Ovary (tissue), 9 donors: Measurements from ENCODE around the gene HCN1. TPM values are rescaled to one million over a fixed set of nuclear protein-coding genes. Genes with fewer than 3 reads are reported as not detected.

Experiments used
- DNase-seq, 5 donors: peaks; one replicate each; pipeline ENCODE4 v3.0.0-alpha.2; 2019 to 2020
- H3K27ac ChIP-seq, 2 donors: fragments of 200-600 bp; one replicate each; pipeline versions ENCODE4 v1.5.1 to v1.8.0; 2019 to 2022
- H3K27me3 ChIP-seq: fragments of 200-600 bp; one replicate; pipeline ENCODE4 v1.8.0; 2022
- H3K36me3 ChIP-seq: fragments of 200-600 bp; sonication (generic); one replicate; pipeline ENCODE4 v1.5.1; 2019
- H3K4me1 ChIP-seq: one replicate; pipeline ENCODE4 v1.8.1; 2013; ENCODE audit warnings: mild to moderate bottlenecking, moderate library complexity; ENCODE audit not compliant: insufficient read depth
- H3K4me3 ChIP-seq: fragments of 200-600 bp; sonication (generic); one replicate; pipeline ENCODE4 v1.5.1; 2017
- H3K9me3 ChIP-seq, 2 donors: fragments of 200-600 bp in 1 of 2; sonication (generic) in 1 of 2; one replicate each; pipeline versions ENCODE4 v1.5.1 to v1.8.1; 2013 to 2019; ENCODE audit warnings: mild to moderate bottlenecking in 1 of 2, moderate library complexity in 1 of 2
- EP300 ChIP-seq: sonication (generic); formaldehyde crosslinking; IDR thresholded peaks from one replicate; pipeline ENCODE4 v1.6.1; 2017; ENCODE audit warnings: antibody characterized with exemption
- POLR2A ChIP-seq: fragments of 450-650 bp; IDR thresholded peaks from one replicate; pipeline ENCODE4 v1.6.1; 2017; ENCODE audit warnings: antibody characterized with exemption, mild to moderate bottlenecking, moderate library complexity
- WGBS, 3 donors: extraction: QIAGEN DNeasy Blood & Tissue Kit in 1 of 3; methylation state at CpG; one replicate each; pipeline versions ENCODE4 v1.1.5 to v1.1.7; 2013 to 2017; 5-methylcytosine and 5-hydroxymethylcytosine counted together
- intact Hi-C, 4 donors: fragments of 100-400 bp; cut with DNase I; formaldehyde crosslinking; loops; one replicate each; pipeline versions ENCODE4 v1.11.0 to v1.15.1; 2022 to 2023
- polyA plus RNA-seq, 2 donors: library from polyadenylated mRNA; stranded (reverse); fragments of 200-250 nt in 1 of 2; fragments of 350-450 nt in 1 of 2; fragmentation: Illumina TruSeq in 1 of 2; extraction: RNeasy Lipid Tissue Mini Kit (QIAGEN cat#74804) in 1 of 2; gene quantifications; one replicate each; pipeline ENCODE4 v1.2.3, GENCODE V29; 2013 to 2014
- total RNA-seq, 7 donors: library from RNA; depleted of rRNA in 2 of 7; stranded (reverse); fragments of >200 nt in 2 of 7; fragmentation: NEBNext Ultra II Directional in 3 of 7; extraction: Animal tissue kit (Norgen Biotek cat#: 25700) in 3 of 7; gene quantifications; one replicate each; pipeline versions ENCODE4 v1.1.0 to v1.2.4, GENCODE V29; 2016 to 2023
- TF ChIP-seq, protein P1 (sequence below), 3 donors: fragments of 450-650 bp in 2 of 3; fragments of 200-600 bp in 1 of 3; IDR thresholded peaks; one replicate each; pipeline versions ENCODE4 v1.5.1 to v1.8.0; 2016 to 2022; ENCODE audit warnings: antibody characterized with exemption in 3 of 3, mild to moderate bottlenecking in 1 of 3
- donor health status: DM: no; HTN: no; CAD: no; lungs with moderate emphysema.
- donor health status: DM: no; HTN: no; CAD: no.
- donor health status: Bipolar disorder and iron deficiency.
- donor health status: DM: yes; HTN: yes; CAD: no.
- donor health status: DM: no; HTN: no; CAD: no.
- donor health status: DM: yes; HTN: yes; CAD: no.

HCN1 gene
- total and polyA plus RNA-seq, 9 donors: under 0.01 to 0.27 (median 0.05) TPM; not detected in 6

DNA sequence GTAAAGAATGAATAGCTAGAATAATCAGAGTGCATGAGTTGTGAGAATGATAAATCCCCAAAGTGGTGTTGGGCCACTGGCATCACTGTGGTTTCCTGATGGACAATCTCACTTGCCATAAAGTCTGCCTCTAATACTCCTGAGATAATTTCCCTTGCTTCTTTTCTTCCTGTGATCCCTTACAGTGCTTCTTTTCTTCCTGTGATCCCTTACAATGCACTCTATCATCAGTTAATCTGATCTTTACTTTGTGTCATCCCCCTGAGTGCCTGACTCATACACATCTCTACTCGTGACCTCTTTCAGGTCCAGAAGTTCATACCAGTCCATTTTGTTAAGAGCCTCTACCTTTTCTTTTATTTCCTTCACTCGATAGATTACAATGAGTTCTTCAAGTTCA, 418.3 kb downstream of the HCN1 start:
- no peak for TF ChIP-seq POLR2A
- no peaks in the 10 kb centered on the region for H3K27me3 ChIP-seq
- no peaks in the 10 kb centered on the region for H3K4me1 ChIP-seq
- 72 to 80% (median 72%) methylated on average over 2 of the region's 2 CpGs for WGBS, 3 donors
- H3K27ac ChIP-seq: no peak overlapping the region
- H3K36me3 ChIP-seq: no peaks in the 10 kb centered on the region
- intact Hi-C loops: no loop called here
- no peaks in the 10 kb centered on the region for H3K9me3 ChIP-seq
- no peak overlapping the region for H3K4me3 ChIP-seq
- DNase-seq: no peak

DNA sequence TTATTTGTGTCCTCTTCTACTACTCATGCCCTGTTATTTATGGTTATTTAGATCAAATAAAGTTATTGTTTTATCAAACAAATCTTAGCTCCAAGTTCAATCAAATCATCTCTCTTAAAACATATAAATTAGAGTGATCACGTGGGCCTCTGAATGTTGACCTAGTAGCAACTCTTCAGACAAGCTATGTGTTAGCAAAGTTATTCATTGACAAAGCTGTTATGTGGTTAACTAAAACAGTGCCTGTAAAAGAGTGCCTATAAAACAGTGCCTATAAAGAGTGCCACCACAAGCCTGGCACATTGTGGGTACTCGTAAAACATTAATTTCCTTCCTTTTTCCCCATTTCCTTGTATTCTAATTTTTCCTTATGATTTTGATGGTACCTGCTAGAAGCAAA, 421.9 kb downstream of the HCN1 start:
- no peaks in the 10 kb centered on the region for H3K27me3 ChIP-seq
- no peak for DNase-seq
- H3K36me3 ChIP-seq: no peaks in the 10 kb centered on the region
- H3K27ac ChIP-seq: no peak overlapping the region
- H3K4me3 ChIP-seq: no peak overlapping the region
- TF ChIP-seq POLR2A (no peak), EP300 (no peak)
- TF ChIP-seq, protein P1, sequence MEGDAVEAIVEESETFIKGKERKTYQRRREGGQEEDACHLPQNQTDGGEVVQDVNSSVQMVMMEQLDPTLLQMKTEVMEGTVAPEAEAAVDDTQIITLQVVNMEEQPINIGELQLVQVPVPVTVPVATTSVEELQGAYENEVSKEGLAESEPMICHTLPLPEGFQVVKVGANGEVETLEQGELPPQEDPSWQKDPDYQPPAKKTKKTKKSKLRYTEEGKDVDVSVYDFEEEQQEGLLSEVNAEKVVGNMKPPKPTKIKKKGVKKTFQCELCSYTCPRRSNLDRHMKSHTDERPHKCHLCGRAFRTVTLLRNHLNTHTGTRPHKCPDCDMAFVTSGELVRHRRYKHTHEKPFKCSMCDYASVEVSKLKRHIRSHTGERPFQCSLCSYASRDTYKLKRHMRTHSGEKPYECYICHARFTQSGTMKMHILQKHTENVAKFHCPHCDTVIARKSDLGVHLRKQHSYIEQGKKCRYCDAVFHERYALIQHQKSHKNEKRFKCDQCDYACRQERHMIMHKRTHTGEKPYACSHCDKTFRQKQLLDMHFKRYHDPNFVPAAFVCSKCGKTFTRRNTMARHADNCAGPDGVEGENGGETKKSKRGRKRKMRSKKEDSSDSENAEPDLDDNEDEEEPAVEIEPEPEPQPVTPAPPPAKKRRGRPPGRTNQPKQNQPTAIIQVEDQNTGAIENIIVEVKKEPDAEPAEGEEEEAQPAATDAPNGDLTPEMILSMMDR (IDR thresholded peaks at IDR 0.05): no peak
- H3K4me1 ChIP-seq: no peaks in the 10 kb centered on the region
- intact Hi-C loops: no loop called here
- 64 to 77% (median 71%) methylated on average over 2 of the region's 2 CpGs for WGBS, 3 donors
- H3K9me3 ChIP-seq: no peaks in the 10 kb centered on the region

DNA sequence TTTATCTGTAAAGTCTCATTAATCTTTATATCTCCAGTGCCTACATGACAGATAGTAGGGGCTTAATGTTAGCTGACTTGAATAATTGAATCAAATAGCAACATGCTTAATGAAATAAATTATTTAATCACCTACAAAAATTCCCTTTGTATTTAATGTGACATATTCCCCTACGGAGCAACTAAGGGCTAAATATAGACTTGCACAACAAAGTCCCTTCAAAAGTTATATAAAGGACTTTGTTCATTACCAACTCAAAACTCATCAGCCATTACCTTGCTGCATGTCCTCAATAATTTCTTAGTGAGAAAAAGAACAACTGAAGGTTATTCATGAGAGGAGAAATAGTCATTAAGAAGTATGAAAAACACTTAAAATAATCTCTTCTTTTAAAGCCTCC, 424.6 kb downstream of the HCN1 start:
- WGBS, 3 donors: 63 to 82% (median 67%) methylated on average over 1 of the region's 1 CpG
- DNase-seq: no peak
- Histone ChIP-seq H3K36me3 (no peaks in the 10 kb centered on the region), H3K4me1 (no peaks in the 10 kb centered on the region), H3K4me3 (no peak overlapping the region), H3K9me3 (no peaks in the 10 kb centered on the region), H3K27me3 (no peaks in the 10 kb centered on the region), H3K27ac (no peak overlapping the region)
- intact Hi-C loops: no loop called here
- TF ChIP-seq EP300: no peak
- no peak for TF ChIP-seq POLR2A
- TF ChIP-seq, protein P1 (IDR thresholded peaks at IDR 0.05): no peak

DNA sequence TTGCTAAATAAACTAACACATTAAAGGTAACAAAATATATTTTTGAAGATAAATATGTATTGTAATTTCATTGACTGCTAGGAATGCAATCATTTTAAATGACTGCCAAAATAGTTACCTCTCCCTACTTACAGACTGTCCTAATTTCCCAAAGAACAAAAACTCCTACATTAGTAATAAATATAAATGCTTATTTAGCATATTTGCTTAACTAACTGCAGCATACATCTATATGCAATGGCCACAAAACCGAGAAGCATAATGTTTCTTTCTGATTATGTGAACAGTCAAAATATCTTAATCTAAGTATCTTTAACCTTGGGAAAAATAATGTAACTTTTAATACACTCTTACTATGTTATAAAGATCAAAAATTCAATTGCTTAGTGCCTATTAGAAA, 431.7 kb downstream of the HCN1 start:
- no peaks in the 10 kb centered on the region for H3K9me3 ChIP-seq
- no peak for TF ChIP-seq EP300
- TF ChIP-seq, protein P1 (IDR thresholded peaks at IDR 0.05): no peak
- TF ChIP-seq POLR2A: no peak
- H3K27me3 ChIP-seq: no peaks in the 10 kb centered on the region
- H3K27ac ChIP-seq: no peak overlapping the region
- intact Hi-C loops: no loop called here
- H3K36me3 ChIP-seq: no peaks in the 10 kb centered on the region
- H3K4me1 ChIP-seq: no peaks in the 10 kb centered on the region
- WGBS, 3 donors: 59 to 79% (median 59%) methylated on average over 1 of the region's 1 CpG
- no peak for DNase-seq
- no peak overlapping the region for H3K4me3 ChIP-seq

DNA sequence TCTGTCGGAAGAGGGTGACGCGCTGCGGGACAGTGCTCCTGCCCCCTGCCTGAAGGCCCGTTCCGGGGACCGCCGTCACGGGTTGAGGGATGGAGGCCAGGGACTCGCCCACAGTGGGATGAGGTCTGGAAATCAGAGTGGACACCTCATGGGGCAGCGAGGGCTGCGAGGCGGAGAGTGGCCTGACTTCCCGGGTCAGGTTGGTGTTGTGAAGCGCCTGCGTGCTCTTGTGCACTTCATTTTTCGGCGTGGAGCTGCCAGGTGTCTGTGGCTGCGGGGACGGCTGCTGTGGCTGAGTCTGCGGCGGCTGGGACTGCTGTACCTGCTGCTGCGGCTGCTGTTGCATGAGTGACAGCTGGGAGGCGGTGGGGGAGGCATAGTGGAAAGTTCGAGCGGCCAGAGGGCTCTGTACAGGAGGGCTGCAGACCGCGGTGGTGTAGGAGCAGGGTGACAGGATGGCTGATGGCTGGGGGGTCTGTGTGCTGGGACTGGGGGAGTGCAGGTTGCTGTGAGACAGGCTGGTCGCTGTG, 434.1 kb downstream of the HCN1 start:
- Histone ChIP-seq H3K4me1 (no peaks in the 10 kb centered on the region), H3K4me3 (no peak overlapping the region), H3K36me3 (no peaks in the 10 kb centered on the region), H3K9me3 (no peaks in the 10 kb centered on the region), H3K27me3 (no peaks in the 10 kb centered on the region), H3K27ac (no peak overlapping the region)
- intact Hi-C loops: no loop called here
- DNase-seq: no peak
- TF ChIP-seq POLR2A: no peak
- TF ChIP-seq EP300: no peak
- TF ChIP-seq, protein P1 (IDR thresholded peaks at IDR 0.05): no peak
- 91 to 94% (median 93%) methylated on average over 29 of the region's 29 CpGs for WGBS, 3 donors
